ENCODE data around the gene COL2A1. TPM values are rescaled to one million over a fixed set of nuclear protein-coding genes. Genes with fewer than 3 reads are reported as not detected.

The COL2A1 gene
- total RNA-seq, 1 donor from 2014 or later, result not detected

- Histone ChIP-seq H3K36me3 (no peaks in the 10 kb centered on the region), H3K27me3 (peaks cover 47% of the 10 kb centered on the region), H3K9me3 (no peaks in the 10 kb centered on the region), H3K4me3 (no peak overlapping the region), H3K27ac (no peak overlapping the region), H3K4me1 (peaks cover 12% of the 10 kb centered on the region)
- DNase-seq, result no peak
- TF ChIP-seq CTCF (IDR thresholded peaks at IDR 0.05), result no peak
- intact Hi-C loops (cut with DNase I), result no loop called here
- no peak for ATAC-seq
Observed at GRCh38 chr12:48008950-48009349, 4.7 kb upstream of the COL2A1 start.

GRCh38 chr12:48008349-48008748 is 4.1 kb upstream of the COL2A1 start:
- intact Hi-C loops (cut with DNase I), result no loop called here
- Histone ChIP-seq H3K27ac (no peak overlapping the region), H3K4me1 (peaks cover 18% of the 10 kb centered on the region), H3K4me3 (no peak overlapping the region), H3K36me3 (no peaks in the 10 kb centered on the region), H3K27me3 (peaks cover 53% of the 10 kb centered on the region), H3K9me3 (no peaks in the 10 kb centered on the region)
- TF ChIP-seq CTCF (IDR thresholded peaks at IDR 0.05), result no peak
- ATAC-seq (no peak), DNase-seq (no peak)

GRCh38 chr12:48007206-48007605 is 2.9 kb upstream of the COL2A1 start:
- intact Hi-C loops (cut with DNase I), result no loop called here
- no peaks in the 10 kb centered on the region for H3K36me3 ChIP-seq
- no peak for TF ChIP-seq CTCF (IDR thresholded peaks at IDR 0.05)
- ATAC-seq, result no peak
- H3K27me3 ChIP-seq, result peaks cover 64% of the 10 kb centered on the region
- DNase-seq, result no peak
- H3K9me3 ChIP-seq, result no peaks in the 10 kb centered on the region
- H3K4me3 ChIP-seq, result no peak overlapping the region
- H3K4me1 ChIP-seq, result peaks cover 27% of the 10 kb centered on the region
- H3K27ac ChIP-seq, result no peak overlapping the region

GRCh38 chr12:48005750-48006021 is 1.4 kb upstream of the COL2A1 start:
- no peak for ATAC-seq
- H3K4me3 ChIP-seq, result no peak overlapping the region
- no peak overlapping the region for H3K27ac ChIP-seq
- peaks cover 78% of the 10 kb centered on the region for H3K27me3 ChIP-seq
- H3K36me3 ChIP-seq, result no peaks in the 10 kb centered on the region
- H3K4me1 ChIP-seq, result peaks cover 42% of the 10 kb centered on the region
- intact Hi-C loops (cut with DNase I), result no loop called here
- TF ChIP-seq CTCF (IDR thresholded peaks at IDR 0.05), result no peak
- H3K9me3 ChIP-seq, result no peaks in the 10 kb centered on the region
- DNase-seq, result no peak

GRCh38 chr12:48005001-48005749 is 899 bp upstream of the COL2A1 start:
- Histone ChIP-seq H3K9me3 (no peaks in the 10 kb centered on the region), H3K36me3 (no peaks in the 10 kb centered on the region), H3K27ac (no peak overlapping the region), H3K4me3 (no peak overlapping the region), H3K27me3 (peaks cover 82% of the 10 kb centered on the region), H3K4me1 (peaks cover 42% of the 10 kb centered on the region)
- no peak for ATAC-seq
- TF ChIP-seq CTCF (IDR thresholded peaks at IDR 0.05), result no peak
- DNase-seq, result no peak
- intact Hi-C loops (cut with DNase I), result no loop called here
